Mammary epithelial cell (primary cell): Measurements from ENCODE around the gene MLH1.

Source experiments
- CTCF ChIP-seq, 2 donors: IDR thresholded peaks in 1 of 2; conservative IDR thresholded peaks in 1 of 2; 2 replicates each; pipeline ENCODE4 v1.5.1; 2011 to 2012; ENCODE audit warnings: inconsistent platforms in 2 of 2, low read length in 2 of 2, mild to moderate bottlenecking in 2 of 2, control low read depth in 1 of 2, low read depth in 1 of 2; ENCODE audit not compliant: insufficient read depth in 1 of 2; ENCODE audit errors: extremely low read depth in 1 of 2
- EZH2 ChIP-seq: IDR thresholded peaks from 2 replicates; pipeline ENCODE4 v1.6.1; 2012; ENCODE audit warnings: low read length, inconsistent platforms, borderline replicate concordance

DNA sequence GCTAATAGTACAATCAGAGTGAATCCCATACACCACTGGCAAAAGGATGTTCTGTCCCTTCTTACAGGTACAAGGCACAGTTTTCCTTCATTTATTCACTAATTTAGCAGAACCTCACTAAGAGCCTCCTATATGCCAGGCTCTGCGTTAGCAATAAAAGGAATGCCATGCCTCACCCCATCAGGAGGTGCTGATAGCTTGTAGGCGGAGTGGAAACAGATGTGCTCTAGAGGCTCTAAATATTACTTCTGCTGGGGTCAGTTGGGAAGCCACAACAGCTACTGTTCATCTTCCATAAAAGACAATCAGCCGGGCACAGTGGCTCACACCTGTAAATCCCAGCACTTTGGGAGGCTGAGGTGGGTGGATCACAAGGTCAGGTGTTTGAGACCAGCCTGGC, 24.4 kb downstream of the MLH1 start:
- TF ChIP-seq CTCF (conservative IDR thresholded peaks at IDR 0.05 in 1 of 2, IDR thresholded peaks at IDR 0.05 in 1 of 2; ENCODE audit: extremely low read depth in 1 of 2, insufficient read depth in 1 of 2, low read depth in 1 of 2, low read length in 2 of 2): no peak
- TF ChIP-seq EZH2: no peak
